Stimulated activated CD8-positive, alpha-beta memory T cell treated with anti-CD3 and anti-CD28 coated beads, Interleukin-12 subunit alpha, Interleukin-12 subunit beta, amount 100 ng/mL, for 1 hour (primary cell): ENCODE measurements around the gene OCA2.
"Not testable (repeated sequence)": the region's sequence is repeated elsewhere in the genome, so short reads cannot be mapped to it uniquely, and the experiment has no call there.

Experiments used
- DNase-seq: peaks from one replicate; pipeline ENCODE4 v3.0.0-alpha.2; 2020; ENCODE audit warnings: low read depth

The OCA2 gene

GRCh38 chr15:27869697-27870281 lies 229.3 kb downstream of the OCA2 start:
- DNase-seq = no peak

GRCh38 chr15:27868828-27869404 lies 230.2 kb downstream of the OCA2 start:
- DNase-seq = no peak

- no peak for DNase-seq
Measured at GRCh38 chr15:27867861-27868260, 231.3 kb downstream of the OCA2 start.

- no peak for DNase-seq
Measured at GRCh38 chr15:27866505-27867165, 232.5 kb downstream of the OCA2 start.

GRCh38 chr15:27865926-27866325 lies 233.2 kb downstream of the OCA2 start:
- no peak for DNase-seq

GRCh38 chr15:27865323-27865922 lies 233.7 kb downstream of the OCA2 start:
- no peak for DNase-seq

GRCh38 chr15:27864719-27865118 lies 234.4 kb downstream of the OCA2 start:
- DNase-seq = no peak

GRCh38 chr15:27864086-27864485 lies 235.0 kb downstream of the OCA2 start:
- no peak for DNase-seq

GRCh38 chr15:27863000-27863399 lies 236.1 kb downstream of the OCA2 start:
- no peak for DNase-seq

GRCh38 chr15:27861171-27861570 lies 237.9 kb downstream of the OCA2 start:
- DNase-seq = no peak

GRCh38 chr15:27855137-27855536 lies 244.0 kb downstream of the OCA2 start:
- no peak for DNase-seq

- DNase-seq = no peak
Measured at GRCh38 chr15:27854601-27855000, 244.5 kb downstream of the OCA2 start.

- no peak for DNase-seq
Measured at GRCh38 chr15:27853624-27854455, 245.3 kb downstream of the OCA2 start.

- DNase-seq = no peak
Measured at GRCh38 chr15:27851858-27852210, 247.3 kb downstream of the OCA2 start.

- DNase-seq = no peak
Measured at GRCh38 chr15:27850981-27851857, 247.9 kb downstream of the OCA2 start.

GRCh38 chr15:27850050-27850449 lies 249.1 kb downstream of the OCA2 start:
- no peak for DNase-seq

GRCh38 chr15:27848936-27849335 lies 250.2 kb downstream of the OCA2 start:
- not testable (repeated sequence) for DNase-seq

- DNase-seq = no peak
Measured at GRCh38 chr15:27847775-27848710, 251.1 kb downstream of the OCA2 start.

GRCh38 chr15:27846722-27847395 lies 252.3 kb downstream of the OCA2 start:
- DNase-seq = no peak
